Astrocyte (in vitro differentiated cells and primary cell): Measurements from ENCODE around the gene ABHD2. TPM values are rescaled to one million over a fixed set of nuclear protein-coding genes. Genes with fewer than 3 reads are reported as not detected.
"Not testable (repeated sequence)": the region's sequence is repeated elsewhere in the genome, so short reads cannot be mapped to it uniquely, and the experiment has no call there.

Experiments
- DNase-seq: peaks from one replicate; pipeline ENCODE4 v3.0.0-alpha.2; 2010; ENCODE audit warnings: low read depth
- FAIRE-seq: peaks from 2 replicates; lab custom pipeline; 2011; peaks lifted over from hg19 to GRCh38; lab: Jason Lieb, UNC
- H2AFZ ChIP-seq: 2 replicates; pipeline ENCODE4 v1.6.0; 2012; ENCODE audit warnings: low read depth, low read length, inconsistent platforms
- H3K27ac ChIP-seq: 2 replicates; pipeline ENCODE4 v1.5.1; 2011; ENCODE audit warnings: low read depth, low read length, inconsistent platforms
- H3K27me3 ChIP-seq: 2 replicates; pipeline ENCODE4 v1.6.0; 2011; ENCODE audit warnings: low read length, inconsistent platforms; ENCODE audit not compliant: insufficient read depth
- H3K36me3 ChIP-seq: 2 replicates; pipeline ENCODE4 v1.5.1; 2011; ENCODE audit warnings: low read length, inconsistent platforms; ENCODE audit not compliant: insufficient read depth
- H3K4me1 ChIP-seq: 2 replicates; pipeline ENCODE4 v1.5.1; 2011; ENCODE audit warnings: low read length, inconsistent platforms; ENCODE audit not compliant: insufficient read depth
- H3K4me2 ChIP-seq: 2 replicates; pipeline ENCODE4 v1.6.0; 2012; ENCODE audit warnings: low read length, inconsistent platforms
- H3K4me3 ChIP-seq: 2 replicates; pipeline ENCODE4 v1.5.1; 2011; ENCODE audit warnings: low read depth, mild to moderate bottlenecking, low read length, inconsistent platforms; ENCODE audit not compliant: insufficient read depth
- H3K79me2 ChIP-seq: 2 replicates; pipeline ENCODE4 v1.6.0; 2012; ENCODE audit warnings: mild to moderate bottlenecking, low read length, inconsistent platforms; ENCODE audit not compliant: insufficient read depth
- H3K9ac ChIP-seq: 2 replicates; pipeline ENCODE4 v1.6.0; 2012; ENCODE audit warnings: mild to moderate bottlenecking, low read length, inconsistent platforms
- H3K9me3 ChIP-seq: 2 replicates; pipeline ENCODE4 v1.5.1; 2012; ENCODE audit warnings: low read depth, mild to moderate bottlenecking, low read length, inconsistent platforms; ENCODE audit not compliant: insufficient read depth
- H4K20me1 ChIP-seq: 2 replicates; pipeline ENCODE4 v1.6.0; 2012; ENCODE audit warnings: low read length, inconsistent platforms; ENCODE audit not compliant: insufficient read depth
- H3K27ac Mint-ChIP-seq: one replicate; pipeline ENCODE4 v1.8.0; 2021; ENCODE audit warnings: mild to moderate bottlenecking, mixed read lengths; ENCODE audit not compliant: unreplicated experiment
- H3K27me3 Mint-ChIP-seq: one replicate; pipeline ENCODE4 v1.8.0; 2021; ENCODE audit warnings: low read depth, mixed read lengths; ENCODE audit not compliant: unreplicated experiment
- H3K36me3 Mint-ChIP-seq: one replicate; pipeline ENCODE4 v1.8.0; 2021; ENCODE audit warnings: low read depth, mixed read lengths; ENCODE audit not compliant: unreplicated experiment
- H3K4me1 Mint-ChIP-seq: one replicate; pipeline ENCODE4 v1.8.0; 2021; ENCODE audit warnings: low read depth, mixed read lengths; ENCODE audit not compliant: unreplicated experiment
- H3K4me3 Mint-ChIP-seq: one replicate; pipeline ENCODE4 v1.8.0; 2021; ENCODE audit warnings: mild to moderate bottlenecking, moderate library complexity, mixed read lengths; ENCODE audit not compliant: unreplicated experiment
- H3K9me3 Mint-ChIP-seq: one replicate; pipeline ENCODE4 v1.8.0; 2021; ENCODE audit warnings: mild to moderate bottlenecking, mixed read lengths; ENCODE audit not compliant: unreplicated experiment
- EZH2 ChIP-seq: IDR thresholded peaks from 2 replicates; pipeline ENCODE4 v1.6.1; 2012; ENCODE audit warnings: mild to moderate bottlenecking, low read length, inconsistent platforms; ENCODE audit not compliant: insufficient read depth
- total RNA-seq: library from RNA; stranded (reverse); gene quantifications from 2 replicates; pipeline ENCODE4 v1.2.1, GENCODE V29; 2021
- TF ChIP-seq, protein P1 (sequence below): IDR thresholded peaks from 2 replicates; pipeline ENCODE4 v1.5.1; 2011; ENCODE audit warnings: low read depth, mild to moderate bottlenecking, inconsistent platforms, low read length, moderate library complexity; ENCODE audit not compliant: insufficient read depth

The ABHD2 gene
- total RNA-seq, 1 donor from 2014 or later = 41.3 TPM

DNA sequence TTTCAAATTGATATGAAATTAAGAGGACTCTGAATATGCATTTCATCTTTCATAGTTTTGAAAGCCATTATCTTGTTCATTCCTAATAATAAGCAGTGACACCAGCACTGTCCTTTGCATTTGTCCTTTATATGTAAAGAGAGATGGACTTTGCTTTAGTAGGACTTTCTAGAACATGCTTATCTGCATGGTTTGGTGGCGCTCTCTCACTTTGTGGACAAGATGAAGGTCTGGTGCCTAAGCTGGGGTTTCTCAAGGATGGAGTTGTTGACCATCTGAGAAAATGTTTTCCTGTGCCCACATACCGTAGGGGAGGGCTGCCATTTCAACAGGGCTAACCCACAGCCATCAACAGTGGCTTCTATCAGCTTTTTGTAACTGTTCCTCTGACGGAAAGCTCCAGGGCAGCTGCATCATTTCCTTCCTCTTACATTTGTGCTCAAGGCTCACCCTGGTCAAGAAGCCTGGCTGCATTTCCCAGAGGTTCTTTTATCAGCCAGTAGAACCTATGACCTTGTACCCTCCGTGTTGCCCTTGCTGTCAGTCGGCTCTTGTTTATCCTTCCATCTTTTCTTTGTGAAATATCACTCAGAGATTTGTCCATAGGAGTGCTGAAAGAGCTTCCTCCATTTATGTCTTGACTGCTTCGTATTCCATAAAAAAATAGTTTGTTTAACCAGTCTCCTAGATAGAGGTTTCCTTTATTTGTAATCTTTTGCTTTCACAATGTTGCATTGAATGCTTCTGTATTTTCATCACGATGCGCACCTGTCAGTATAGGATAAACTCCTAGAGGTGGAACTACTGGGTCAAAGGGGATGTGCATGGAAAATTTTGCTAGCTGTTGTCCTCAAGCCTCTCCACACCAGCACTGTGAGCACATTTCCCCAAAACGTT, 44.6 kb downstream of the ABHD2 start:
- Histone ChIP-seq H2AFZ (no peak overlapping the region), H3K4me2 (no peak overlapping the region), H3K79me2 (peaks cover 12% of the 10 kb centered on the region), H4K20me1 (peaks cover 22% of the 10 kb centered on the region), H3K9me3 (no peaks in the 10 kb centered on the region), H3K9ac (no peak overlapping the region), H3K4me1 (peaks cover 9% of the 10 kb centered on the region), H3K36me3 (no peaks in the 10 kb centered on the region), H3K4me3 (no peak overlapping the region), H3K27me3 (no peaks in the 10 kb centered on the region), H3K27ac (no peak overlapping the region)
- no peaks in the 10 kb centered on the region for H3K27me3 Mint-ChIP-seq
- H3K27ac Mint-ChIP-seq = no peak overlapping the region
- FAIRE-seq (no peak), DNase-seq (no peak)
- TF ChIP-seq, protein P1, sequence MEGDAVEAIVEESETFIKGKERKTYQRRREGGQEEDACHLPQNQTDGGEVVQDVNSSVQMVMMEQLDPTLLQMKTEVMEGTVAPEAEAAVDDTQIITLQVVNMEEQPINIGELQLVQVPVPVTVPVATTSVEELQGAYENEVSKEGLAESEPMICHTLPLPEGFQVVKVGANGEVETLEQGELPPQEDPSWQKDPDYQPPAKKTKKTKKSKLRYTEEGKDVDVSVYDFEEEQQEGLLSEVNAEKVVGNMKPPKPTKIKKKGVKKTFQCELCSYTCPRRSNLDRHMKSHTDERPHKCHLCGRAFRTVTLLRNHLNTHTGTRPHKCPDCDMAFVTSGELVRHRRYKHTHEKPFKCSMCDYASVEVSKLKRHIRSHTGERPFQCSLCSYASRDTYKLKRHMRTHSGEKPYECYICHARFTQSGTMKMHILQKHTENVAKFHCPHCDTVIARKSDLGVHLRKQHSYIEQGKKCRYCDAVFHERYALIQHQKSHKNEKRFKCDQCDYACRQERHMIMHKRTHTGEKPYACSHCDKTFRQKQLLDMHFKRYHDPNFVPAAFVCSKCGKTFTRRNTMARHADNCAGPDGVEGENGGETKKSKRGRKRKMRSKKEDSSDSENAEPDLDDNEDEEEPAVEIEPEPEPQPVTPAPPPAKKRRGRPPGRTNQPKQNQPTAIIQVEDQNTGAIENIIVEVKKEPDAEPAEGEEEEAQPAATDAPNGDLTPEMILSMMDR = no peak
- no peak for TF ChIP-seq EZH2
- H3K9me3 Mint-ChIP-seq = no peaks in the 10 kb centered on the region
- H3K36me3 Mint-ChIP-seq = peaks cover 3% of the 10 kb centered on the region
- H3K4me1 Mint-ChIP-seq = peaks cover 12% of the 10 kb centered on the region
- H3K4me3 Mint-ChIP-seq = no peak overlapping the region

DNA sequence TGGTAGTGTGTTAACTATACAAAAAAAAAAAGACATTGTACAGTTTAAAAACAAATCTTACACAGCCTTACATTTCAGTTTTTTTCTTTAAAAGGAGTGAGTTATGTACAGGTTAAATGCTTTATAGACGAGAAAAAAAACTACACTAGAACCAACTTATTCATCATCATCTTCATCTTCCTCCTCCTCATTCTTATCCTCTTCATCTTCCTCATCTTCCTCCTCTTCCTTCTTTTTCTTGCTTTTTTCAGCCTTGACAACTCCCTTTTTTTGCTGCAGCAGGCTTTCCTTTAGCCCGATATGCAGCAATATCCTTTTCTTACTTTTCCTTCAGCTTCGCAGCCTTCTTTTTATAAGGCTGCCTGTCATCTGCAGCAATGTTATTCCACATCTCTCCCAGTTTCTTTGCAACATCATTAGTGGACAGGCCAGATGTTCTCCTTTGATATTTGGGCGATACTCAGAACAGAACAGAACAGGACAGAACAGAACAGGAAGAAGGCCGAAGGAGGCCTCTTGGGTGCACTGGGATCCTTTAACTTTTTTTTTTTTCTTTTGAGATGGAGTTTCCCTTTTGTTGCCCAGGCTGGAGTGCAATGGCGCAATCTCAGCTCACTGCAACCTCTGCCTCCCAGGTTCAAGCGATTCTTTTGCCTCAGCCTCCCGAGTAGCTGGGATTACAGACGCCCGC, 47.3 kb downstream of the ABHD2 start:
- Histone ChIP-seq H3K79me2 (peaks cover 13% of the 10 kb centered on the region), H3K4me1 (peaks cover 14% of the 10 kb centered on the region), H4K20me1 (peaks cover 26% of the 10 kb centered on the region)
- H3K27ac Mint-ChIP-seq, H3K27me3 Mint-ChIP-seq, H3K9me3 ChIP-seq, H3K4me3 Mint-ChIP-seq, FAIRE-seq, H3K36me3 Mint-ChIP-seq, H2AFZ ChIP-seq, H3K9ac ChIP-seq, H3K27me3 ChIP-seq, H3K27ac ChIP-seq, H3K4me2 ChIP-seq, DNase-seq, H3K36me3 ChIP-seq, H3K4me3 ChIP-seq, H3K9me3 Mint-ChIP-seq: not testable (repeated sequence)
- peaks cover 22% of the 10 kb centered on the region for H3K4me1 Mint-ChIP-seq

DNA sequence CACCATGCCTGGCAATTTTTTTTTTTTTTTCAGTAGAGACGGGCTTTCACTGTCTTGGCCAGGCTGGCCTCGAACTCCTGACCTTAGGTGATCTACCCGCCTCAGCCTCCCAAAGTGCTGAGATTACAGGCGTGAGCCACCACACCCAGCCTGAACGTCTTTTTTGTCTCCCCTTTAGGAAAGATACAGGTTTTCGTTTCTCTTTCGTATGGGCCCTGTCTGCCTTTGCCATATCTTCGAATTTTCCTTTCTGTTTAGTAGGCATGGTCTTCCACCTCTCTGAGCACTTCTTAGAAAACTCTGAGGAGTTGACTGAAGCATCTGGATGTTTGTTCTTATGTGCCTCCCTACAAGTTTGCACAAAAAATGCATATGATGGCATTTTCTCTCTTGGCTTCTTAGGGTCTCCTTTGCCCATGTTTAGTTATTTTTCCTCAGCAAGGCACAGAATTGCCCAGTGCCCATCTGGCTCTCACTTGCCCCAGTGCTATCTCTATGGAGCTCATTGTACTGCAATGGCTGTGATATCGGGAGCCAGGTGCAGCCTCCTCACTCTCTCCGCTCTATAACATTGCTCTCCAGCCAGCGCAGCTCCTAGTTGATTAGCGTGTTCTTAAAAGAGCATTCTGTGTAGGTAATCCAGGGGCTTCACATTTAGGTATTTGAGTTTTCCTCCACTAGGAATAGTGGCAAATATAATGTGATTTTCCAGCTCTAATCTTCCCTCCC, 48.0 kb downstream of the ABHD2 start:
- TF ChIP-seq, protein P1 = no peak
- no peak for TF ChIP-seq EZH2
- no peak overlapping the region for H3K4me3 ChIP-seq
- DNase-seq = no peak
- H3K79me2 ChIP-seq = peaks cover 15% of the 10 kb centered on the region
- no peak overlapping the region for H3K9ac ChIP-seq
- H3K4me1 Mint-ChIP-seq = peaks cover 22% of the 10 kb centered on the region
- no peak for FAIRE-seq
- peaks cover 24% of the 10 kb centered on the region for H4K20me1 ChIP-seq
- H3K4me1 ChIP-seq = peaks cover 14% of the 10 kb centered on the region
- H3K27ac Mint-ChIP-seq = no peak overlapping the region
- H3K4me2 ChIP-seq = no peak overlapping the region
- H3K36me3 Mint-ChIP-seq = peaks cover 5% of the 10 kb centered on the region
- H3K4me3 Mint-ChIP-seq = no peak overlapping the region
- no peak overlapping the region for H2AFZ ChIP-seq
- H3K9me3 Mint-ChIP-seq = no peaks in the 10 kb centered on the region
- H3K9me3 ChIP-seq = no peaks in the 10 kb centered on the region
- no peak overlapping the region for H3K27ac ChIP-seq
- H3K36me3 ChIP-seq = no peaks in the 10 kb centered on the region
- no peaks in the 10 kb centered on the region for H3K27me3 ChIP-seq
- no peaks in the 10 kb centered on the region for H3K27me3 Mint-ChIP-seq
